ENCODE results near the gene IL1R1.

DNA sequence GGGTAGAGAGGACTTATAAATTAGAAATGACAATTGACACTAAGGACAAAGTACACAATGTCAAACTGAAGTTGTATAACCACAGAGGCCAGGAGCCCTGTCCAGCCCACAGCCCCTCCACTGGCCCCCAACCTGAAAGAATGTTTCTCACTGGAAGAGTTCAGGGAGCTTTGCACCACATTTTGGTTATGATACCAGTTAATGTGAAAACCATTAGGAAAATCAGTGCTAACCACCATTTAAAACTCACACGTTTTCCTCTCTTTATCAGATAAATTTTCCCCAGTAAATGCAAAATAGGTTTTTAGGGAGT lies 38.1 kb downstream of the IL1R1 start:
- no peak for TF ChIP-seq CEBPB (IDR thresholded peaks at IDR 0.05)
- TF ChIP-seq EP300 (IDR thresholded peaks at IDR 0.05; ENCODE audit: borderline replicate concordance): no peak
- no peak for TF ChIP-seq FOXM1 (IDR thresholded peaks at IDR 0.05; ENCODE audit: borderline replicate concordance, low read depth)
- no peak for TF ChIP-seq EGR1 (IDR thresholded peaks at IDR 0.05)
- TF ChIP-seq TAF1 (IDR thresholded peaks at IDR 0.05; ENCODE audit: low read depth): no peak

All from Ishikawa (cell line).